Liver (tissue), 9 donors: ENCODE results near the gene FBXL22. TPM values are rescaled to one million over a fixed set of nuclear protein-coding genes. Genes with fewer than 3 reads are reported as not detected.
A peak's percentile ranks its signal among the peaks of the same experiment; 100 is the strongest.

Experiments
- DNase-seq: peaks from one replicate; pipeline ENCODE4 v3.0.0-alpha.2; 2017; ENCODE audit warnings: low spot score
- H3K27ac ChIP-seq, 2 donors: one replicate each; pipeline ENCODE4 v1.7.0; 2013; ENCODE audit warnings: inconsistent platforms in 2 of 2, low read length in 2 of 2, control low read depth in 1 of 2, low read depth in 1 of 2, mild to moderate bottlenecking in 1 of 2
- H3K27me3 ChIP-seq, 4 donors: one replicate each; pipeline versions ENCODE4 v1.6.1 to v1.7.0; 2013; ENCODE audit warnings: low read length in 3 of 4, inconsistent platforms in 1 of 4, mild to moderate bottlenecking in 1 of 4, moderate library complexity in 1 of 4; ENCODE audit not compliant: control insufficient read depth in 4 of 4, insufficient read depth in 4 of 4
- H3K36me3 ChIP-seq, 4 donors: one replicate each; pipeline versions ENCODE4 v1.6.1 to v1.7.0; 2013; ENCODE audit warnings: low read length in 3 of 4, mild to moderate bottlenecking in 3 of 4, low read depth in 1 of 4, moderate library complexity in 1 of 4; ENCODE audit not compliant: control insufficient read depth in 4 of 4, insufficient read depth in 3 of 4
- H3K4me1 ChIP-seq, 4 donors: one replicate each; pipeline versions ENCODE4 v1.6.1 to v1.7.0; 2013; ENCODE audit warnings: low read length in 3 of 4, mild to moderate bottlenecking in 3 of 4, moderate library complexity in 1 of 4; ENCODE audit not compliant: control insufficient read depth in 4 of 4, insufficient read depth in 4 of 4
- H3K4me3 ChIP-seq, 3 donors: one replicate each; pipeline versions ENCODE4 v1.6.1 to v1.7.0; 2013; ENCODE audit warnings: low read length in 3 of 3, control low read depth in 1 of 3, low read depth in 1 of 3, mild to moderate bottlenecking in 1 of 3
- H3K9ac ChIP-seq, 2 donors: one replicate each; pipeline ENCODE4 v1.7.0; 2013; ENCODE audit warnings: low read length in 2 of 2, mild to moderate bottlenecking in 2 of 2, moderate library complexity in 2 of 2, control low read depth in 1 of 2, low read depth in 1 of 2
- H3K9me3 ChIP-seq, 4 donors: one replicate each; pipeline versions ENCODE4 v1.6.1 to v1.7.0; 2013; ENCODE audit warnings: low read length in 3 of 4; ENCODE audit not compliant: control insufficient read depth in 4 of 4
- FOXA1 ChIP-seq: IDR thresholded peaks from 2 replicates; pipeline ENCODE4 v1.6.1; 2016; ENCODE audit warnings: antibody characterized with exemption
- FOXA2 ChIP-seq: IDR thresholded peaks from 2 replicates; pipeline ENCODE4 v1.6.1; 2016; ENCODE audit warnings: antibody characterized with exemption
- HNF4A ChIP-seq, 2 donors: conservative IDR thresholded peaks; 2 replicates each; pipeline ENCODE4 v1.6.1; 2016; ENCODE audit warnings: antibody characterized with exemption in 2 of 2, mild to moderate bottlenecking in 2 of 2
- HNF4G ChIP-seq: IDR thresholded peaks from 2 replicates; pipeline ENCODE4 v1.6.1; 2016; ENCODE audit warnings: antibody characterized with exemption
- RXRA ChIP-seq, 2 donors: IDR thresholded peaks; 2 replicates each; pipeline ENCODE4 v1.6.1; 2017 to 2018; ENCODE audit warnings: antibody characterized with exemption in 2 of 2, mild to moderate bottlenecking in 1 of 2
- SP1 ChIP-seq: IDR thresholded peaks from 2 replicates; pipeline ENCODE4 v1.6.1; 2018; ENCODE audit warnings: antibody characterized with exemption, mild to moderate bottlenecking
- YY1 ChIP-seq: IDR thresholded peaks from 2 replicates; pipeline ENCODE4 v1.6.1; 2016; ENCODE audit warnings: antibody characterized with exemption, mild to moderate bottlenecking
- WGBS: extraction: QIAGEN DNeasy Blood & Tissue Kit; methylation state at CpG from one replicate; pipeline ENCODE4 v1.1.7; 2013; 5-methylcytosine and 5-hydroxymethylcytosine counted together
- polyA plus RNA-seq, 2 donors: library from polyadenylated mRNA; stranded (reverse) in 1 of 2; unstranded in 1 of 2; fragments of 200-250 nt in 1 of 2; fragments of >200 nt in 1 of 2; fragmentation: Nextera tagmentation in 1 of 2; extraction: Ambion mirVana in 1 of 2; gene quantifications; one replicate each; pipeline versions ENCODE4 v1.2.1 to v1.2.3, GENCODE V29; 2013 to 2015
- total RNA-seq, 2 donors: library from RNA; depleted of rRNA; stranded (reverse); fragments of >200 nt; gene quantifications; one replicate each; pipeline ENCODE4 v1.2.3, GENCODE V29; 2014
- TF ChIP-seq, protein P1 (sequence below): IDR thresholded peaks from 2 replicates; pipeline ENCODE4 v1.6.1; 2016; ENCODE audit warnings: antibody characterized with exemption
- TF ChIP-seq, protein P2 (sequence below): fragments of 150-350 bp; IDR thresholded peaks from 2 replicates; pipeline ENCODE4 v1.5.1; 2017; ENCODE audit warnings: improper control_type of control experiment, low read depth, low read length; ENCODE audit not compliant: missing input control
- TF ChIP-seq, protein P3 (sequence below): IDR thresholded peaks from 2 replicates; pipeline ENCODE4 v1.6.1; 2016; ENCODE audit warnings: antibody characterized with exemption, mild to moderate bottlenecking
- donor health status: healthy.
- donor health status: healthy.
- donor health status: healthy.
- donor health status: healthy.
- donor health status: healthy.

Gene FBXL22
- total and polyA plus RNA-seq, 4 donors, result 0.18 to 0.29 (median 0.22) TPM

DNA sequence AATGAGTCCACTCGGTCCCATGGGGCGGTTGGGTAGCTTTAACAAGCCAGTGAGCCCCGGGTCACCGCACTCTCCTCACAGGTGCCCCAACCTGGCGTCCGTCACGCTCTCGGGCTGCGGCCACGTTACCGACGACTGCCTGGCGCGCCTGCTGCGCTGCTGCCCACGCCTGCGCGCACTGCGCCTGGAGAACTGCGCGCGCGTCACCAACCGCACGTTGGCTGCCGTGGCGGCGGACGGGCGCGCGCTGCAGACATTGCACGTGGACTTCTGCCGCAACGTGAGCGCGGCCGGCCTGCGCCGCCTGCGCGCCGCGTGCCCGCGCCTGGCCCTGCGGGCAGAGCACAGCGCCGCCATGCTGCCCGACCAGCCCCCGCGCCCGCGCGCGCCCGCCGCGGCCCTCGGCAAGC, 3.4 kb downstream of the FBXL22 start:
- TF ChIP-seq, protein P1, sequence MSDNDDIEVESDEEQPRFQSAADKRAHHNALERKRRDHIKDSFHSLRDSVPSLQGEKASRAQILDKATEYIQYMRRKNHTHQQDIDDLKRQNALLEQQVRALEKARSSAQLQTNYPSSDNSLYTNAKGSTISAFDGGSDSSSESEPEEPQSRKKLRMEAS, result peak; percentile 12
- TF ChIP-seq YY1 (peak; percentile 5), FOXA2 (no peak), RXRA (IDR thresholded peaks at IDR 0.05) (peak; percentile 45 to 54), SP1 (no peak), HNF4A (conservative IDR thresholded peaks at IDR 0.05) (no peak)
- TF ChIP-seq, protein P2, sequence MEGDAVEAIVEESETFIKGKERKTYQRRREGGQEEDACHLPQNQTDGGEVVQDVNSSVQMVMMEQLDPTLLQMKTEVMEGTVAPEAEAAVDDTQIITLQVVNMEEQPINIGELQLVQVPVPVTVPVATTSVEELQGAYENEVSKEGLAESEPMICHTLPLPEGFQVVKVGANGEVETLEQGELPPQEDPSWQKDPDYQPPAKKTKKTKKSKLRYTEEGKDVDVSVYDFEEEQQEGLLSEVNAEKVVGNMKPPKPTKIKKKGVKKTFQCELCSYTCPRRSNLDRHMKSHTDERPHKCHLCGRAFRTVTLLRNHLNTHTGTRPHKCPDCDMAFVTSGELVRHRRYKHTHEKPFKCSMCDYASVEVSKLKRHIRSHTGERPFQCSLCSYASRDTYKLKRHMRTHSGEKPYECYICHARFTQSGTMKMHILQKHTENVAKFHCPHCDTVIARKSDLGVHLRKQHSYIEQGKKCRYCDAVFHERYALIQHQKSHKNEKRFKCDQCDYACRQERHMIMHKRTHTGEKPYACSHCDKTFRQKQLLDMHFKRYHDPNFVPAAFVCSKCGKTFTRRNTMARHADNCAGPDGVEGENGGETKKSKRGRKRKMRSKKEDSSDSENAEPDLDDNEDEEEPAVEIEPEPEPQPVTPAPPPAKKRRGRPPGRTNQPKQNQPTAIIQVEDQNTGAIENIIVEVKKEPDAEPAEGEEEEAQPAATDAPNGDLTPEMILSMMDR, result peak; percentile 32
- Histone ChIP-seq H3K27ac (peak overlapping the region; percentile 88 to 98), H3K4me3 (peak overlapping the region; percentile 60 to 75 (median 66)), H3K9ac (peak overlapping the region; percentile 34 to 86), H3K36me3 (no peaks in the 10 kb centered on the region), H3K9me3 (no peaks in the 10 kb centered on the region), H3K4me1 (peaks cover 0 to 25% (median 17%) of the 10 kb centered on the region in 4 donors), H3K27me3 (no peaks in the 10 kb centered on the region)
- WGBS, result under 1% methylated on average over 60 of the region's 60 CpGs
- peak; percentile 77 for DNase-seq

DNA sequence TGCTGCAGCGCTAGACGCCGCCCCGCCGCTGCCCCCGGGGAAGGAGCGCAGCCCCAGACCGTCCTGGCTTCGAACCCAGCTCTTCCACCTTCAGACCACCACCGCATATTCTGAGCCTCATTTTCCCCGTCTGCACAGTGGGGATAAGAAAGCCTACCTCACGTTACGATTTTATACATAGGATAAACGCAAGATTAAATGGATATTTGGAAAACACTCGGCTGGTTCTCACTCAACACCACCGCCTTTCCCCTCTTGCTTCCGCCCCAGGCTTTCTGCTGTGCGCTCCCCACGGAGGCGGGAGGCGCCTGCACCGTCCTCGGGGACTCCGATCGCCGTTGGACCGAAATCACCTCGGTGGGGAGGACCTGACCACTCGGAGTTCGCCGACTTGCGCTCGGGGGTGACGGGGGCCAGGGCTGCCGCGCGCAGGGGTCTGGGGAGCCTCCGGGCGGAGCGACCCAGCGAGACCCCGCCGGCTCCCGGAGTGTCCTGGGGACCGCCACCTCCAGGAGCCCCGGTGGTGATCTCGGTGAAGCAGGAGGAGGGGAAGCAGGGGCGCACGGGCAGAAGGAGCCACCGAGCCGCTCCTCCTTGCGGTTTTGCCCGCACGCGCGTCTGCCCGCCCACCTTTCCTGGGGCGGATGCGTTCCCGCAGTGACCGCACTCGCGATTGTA, 4.0 kb downstream of the FBXL22 start:
- H3K36me3 ChIP-seq, result no peaks in the 10 kb centered on the region
- no peak for DNase-seq
- peaks cover 0 to 25% (median 17%) of the 10 kb centered on the region in 4 donors for H3K4me1 ChIP-seq
- peak overlapping the region; percentile 88 to 89 for H3K27ac ChIP-seq
- H3K9me3 ChIP-seq, result no peaks in the 10 kb centered on the region
- under 1% methylated on average over 63 of the region's 63 CpGs for WGBS
- peak overlapping the region; percentile 61 to 88 (median 66) for H3K4me3 ChIP-seq
- peak overlapping the region; percentile 73 to 78 for H3K9ac ChIP-seq
- H3K27me3 ChIP-seq, result no peaks in the 10 kb centered on the region
- TF ChIP-seq, protein P3, sequence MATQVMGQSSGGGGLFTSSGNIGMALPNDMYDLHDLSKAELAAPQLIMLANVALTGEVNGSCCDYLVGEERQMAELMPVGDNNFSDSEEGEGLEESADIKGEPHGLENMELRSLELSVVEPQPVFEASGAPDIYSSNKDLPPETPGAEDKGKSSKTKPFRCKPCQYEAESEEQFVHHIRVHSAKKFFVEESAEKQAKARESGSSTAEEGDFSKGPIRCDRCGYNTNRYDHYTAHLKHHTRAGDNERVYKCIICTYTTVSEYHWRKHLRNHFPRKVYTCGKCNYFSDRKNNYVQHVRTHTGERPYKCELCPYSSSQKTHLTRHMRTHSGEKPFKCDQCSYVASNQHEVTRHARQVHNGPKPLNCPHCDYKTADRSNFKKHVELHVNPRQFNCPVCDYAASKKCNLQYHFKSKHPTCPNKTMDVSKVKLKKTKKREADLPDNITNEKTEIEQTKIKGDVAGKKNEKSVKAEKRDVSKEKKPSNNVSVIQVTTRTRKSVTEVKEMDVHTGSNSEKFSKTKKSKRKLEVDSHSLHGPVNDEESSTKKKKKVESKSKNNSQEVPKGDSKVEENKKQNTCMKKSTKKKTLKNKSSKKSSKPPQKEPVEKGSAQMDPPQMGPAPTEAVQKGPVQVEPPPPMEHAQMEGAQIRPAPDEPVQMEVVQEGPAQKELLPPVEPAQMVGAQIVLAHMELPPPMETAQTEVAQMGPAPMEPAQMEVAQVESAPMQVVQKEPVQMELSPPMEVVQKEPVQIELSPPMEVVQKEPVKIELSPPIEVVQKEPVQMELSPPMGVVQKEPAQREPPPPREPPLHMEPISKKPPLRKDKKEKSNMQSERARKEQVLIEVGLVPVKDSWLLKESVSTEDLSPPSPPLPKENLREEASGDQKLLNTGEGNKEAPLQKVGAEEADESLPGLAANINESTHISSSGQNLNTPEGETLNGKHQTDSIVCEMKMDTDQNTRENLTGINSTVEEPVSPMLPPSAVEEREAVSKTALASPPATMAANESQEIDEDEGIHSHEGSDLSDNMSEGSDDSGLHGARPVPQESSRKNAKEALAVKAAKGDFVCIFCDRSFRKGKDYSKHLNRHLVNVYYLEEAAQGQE, result no peak
- no peak for TF ChIP-seq FOXA1
- TF ChIP-seq HNF4G, result no peak
- TF ChIP-seq, protein P1, result peak; percentile 1
- TF ChIP-seq, protein P2, result no peak
